PC-9 (cell line): ENCODE results near the gene CCDC136.

ENCODE experiments used
- EZH2 ChIP-seq: fragments of 200-600 bp; sonication (generic); IDR thresholded peaks from 2 replicates; pipeline ENCODE4 v1.8.0; 2017; ENCODE audit warnings: antibody characterized with exemption, low read depth
- TF ChIP-seq, protein P1 (sequence below): fragments of 200-600 bp; sonication (generic); conservative IDR thresholded peaks from 2 replicates; pipeline ENCODE4 v1.6.1; 2017; ENCODE audit warnings: mixed run types, antibody characterized with exemption, mild to moderate bottlenecking, moderate library complexity

GRCh38 chr7:128793181-128793547 is 1.4 kb downstream of the CCDC136 start:
- TF ChIP-seq, protein P1, sequence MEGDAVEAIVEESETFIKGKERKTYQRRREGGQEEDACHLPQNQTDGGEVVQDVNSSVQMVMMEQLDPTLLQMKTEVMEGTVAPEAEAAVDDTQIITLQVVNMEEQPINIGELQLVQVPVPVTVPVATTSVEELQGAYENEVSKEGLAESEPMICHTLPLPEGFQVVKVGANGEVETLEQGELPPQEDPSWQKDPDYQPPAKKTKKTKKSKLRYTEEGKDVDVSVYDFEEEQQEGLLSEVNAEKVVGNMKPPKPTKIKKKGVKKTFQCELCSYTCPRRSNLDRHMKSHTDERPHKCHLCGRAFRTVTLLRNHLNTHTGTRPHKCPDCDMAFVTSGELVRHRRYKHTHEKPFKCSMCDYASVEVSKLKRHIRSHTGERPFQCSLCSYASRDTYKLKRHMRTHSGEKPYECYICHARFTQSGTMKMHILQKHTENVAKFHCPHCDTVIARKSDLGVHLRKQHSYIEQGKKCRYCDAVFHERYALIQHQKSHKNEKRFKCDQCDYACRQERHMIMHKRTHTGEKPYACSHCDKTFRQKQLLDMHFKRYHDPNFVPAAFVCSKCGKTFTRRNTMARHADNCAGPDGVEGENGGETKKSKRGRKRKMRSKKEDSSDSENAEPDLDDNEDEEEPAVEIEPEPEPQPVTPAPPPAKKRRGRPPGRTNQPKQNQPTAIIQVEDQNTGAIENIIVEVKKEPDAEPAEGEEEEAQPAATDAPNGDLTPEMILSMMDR: no peak
- no peak for TF ChIP-seq EZH2
